Activated effector memory CD4-positive, alpha-beta T cell treated with Interleukin-2 at 50 U/mL for 16 hours (primary cell): Measurements from ENCODE around the gene BSG.
"Not testable (repeated sequence)": the region's sequence is repeated elsewhere in the genome, so short reads cannot be mapped to it uniquely, and the experiment has no call there.

ENCODE experiments used
- DNase-seq: peaks from one replicate; pipeline ENCODE4 v3.0.0-alpha.2; 2020

The BSG gene

DNA sequence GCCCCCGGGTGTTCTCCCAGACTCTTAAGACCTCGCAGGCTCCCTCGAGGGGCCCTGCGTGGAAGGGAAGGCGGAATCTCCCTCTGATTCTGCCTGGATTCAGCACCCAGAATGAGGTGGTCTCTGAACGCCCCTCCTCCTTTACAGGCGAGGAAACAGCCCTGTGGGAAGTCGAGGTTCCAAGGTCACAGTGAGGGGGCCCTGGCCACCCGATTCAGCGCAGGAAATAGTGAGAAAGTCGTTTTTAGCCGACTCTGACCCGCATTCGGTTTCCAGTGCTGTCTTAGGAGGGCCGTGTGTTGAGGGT lies 1.1 kb downstream of the BSG start:
- DNase-seq: no peak

DNA sequence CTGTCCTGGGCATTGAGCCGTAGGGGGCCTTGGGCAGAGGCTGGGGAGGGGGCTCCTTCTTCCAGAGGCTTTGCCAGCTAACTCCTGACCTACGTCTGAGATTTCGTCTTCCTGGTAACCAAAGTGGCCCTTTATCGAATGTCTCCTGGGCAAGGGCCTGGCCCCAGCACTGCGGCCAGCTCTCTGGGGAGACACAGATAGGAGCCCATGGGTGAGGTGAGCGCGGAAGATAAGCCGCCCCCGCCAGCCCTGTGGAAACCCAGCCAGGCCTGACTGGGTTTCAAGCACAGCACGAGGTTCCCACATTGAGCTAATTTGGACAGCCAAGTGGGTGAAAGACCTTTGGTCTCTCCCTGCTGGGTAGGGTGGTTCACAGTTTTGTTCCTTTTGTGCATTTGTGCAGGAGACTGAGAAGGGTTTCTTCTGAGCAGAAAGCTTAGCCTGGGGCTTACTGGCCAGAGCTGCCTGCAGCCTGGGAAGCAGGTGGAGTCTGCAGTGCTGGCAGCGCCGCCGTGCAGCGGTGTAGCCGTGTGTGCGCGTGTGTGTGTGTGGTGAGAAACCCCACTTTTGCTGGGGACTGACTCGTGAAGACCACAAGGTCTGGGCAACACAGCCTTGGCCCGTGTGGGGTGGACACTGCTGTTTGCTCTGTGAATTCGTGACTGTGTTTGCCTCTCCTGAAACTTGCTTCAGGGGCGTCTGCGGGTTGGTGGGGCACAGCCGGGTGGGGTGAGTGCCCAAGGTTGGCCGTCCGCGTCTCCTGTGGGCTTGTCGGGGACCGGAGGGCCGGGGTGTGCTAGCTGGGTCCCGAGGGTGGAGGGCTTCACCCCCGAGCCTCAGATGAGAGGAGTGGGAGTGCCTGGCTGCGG lies 2.5 kb downstream of the BSG start:
- DNase-seq: no peak

DNA sequence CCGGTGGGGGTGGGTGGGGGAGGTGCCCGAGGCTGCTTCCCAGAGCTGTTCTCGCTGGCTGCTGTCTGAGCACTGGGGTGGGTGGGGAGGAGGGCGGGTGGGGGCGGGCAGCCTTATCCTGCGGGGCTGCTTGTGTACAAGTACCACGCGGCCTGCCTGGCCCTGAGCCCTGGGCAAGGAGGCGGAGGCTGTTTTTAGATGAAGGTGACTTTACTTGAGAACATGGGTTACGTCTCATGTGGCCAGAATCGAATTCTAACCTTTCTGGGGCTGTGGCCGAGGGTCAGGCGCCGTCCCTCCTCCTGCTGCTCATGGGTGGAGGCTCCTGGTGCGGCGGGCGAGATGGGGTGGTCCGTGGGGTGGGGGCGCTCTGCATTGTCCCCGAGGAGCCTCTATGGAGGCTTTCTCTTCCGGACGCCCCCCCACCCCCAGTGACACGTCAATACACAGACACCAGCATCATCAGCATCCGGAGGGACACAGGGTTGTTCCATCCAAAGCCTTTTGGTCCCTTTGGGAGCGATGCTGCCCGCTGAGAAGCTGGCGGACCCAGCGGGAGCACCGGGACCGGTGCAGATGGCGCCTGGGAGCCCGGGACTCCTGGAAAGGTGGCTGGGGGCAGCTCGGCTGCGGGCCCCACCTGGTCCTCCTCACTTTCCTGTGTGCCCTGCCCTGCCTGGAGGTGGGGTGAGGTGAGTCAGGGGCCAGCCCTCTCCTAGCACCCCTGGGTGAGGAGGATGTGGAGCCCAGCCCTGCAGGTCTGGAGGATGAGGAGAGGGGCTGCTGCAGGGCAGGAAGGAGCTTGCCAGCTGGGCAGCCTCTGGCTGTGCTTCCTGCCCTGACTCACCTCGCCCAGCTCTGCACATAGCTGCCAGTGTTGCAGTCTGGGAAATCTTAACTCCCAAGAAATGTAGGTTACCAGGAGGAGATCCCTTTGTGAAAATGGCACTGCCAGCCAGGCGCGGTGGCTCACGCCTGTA lies 3.4 kb downstream of the BSG start:
- no peak for DNase-seq

DNA sequence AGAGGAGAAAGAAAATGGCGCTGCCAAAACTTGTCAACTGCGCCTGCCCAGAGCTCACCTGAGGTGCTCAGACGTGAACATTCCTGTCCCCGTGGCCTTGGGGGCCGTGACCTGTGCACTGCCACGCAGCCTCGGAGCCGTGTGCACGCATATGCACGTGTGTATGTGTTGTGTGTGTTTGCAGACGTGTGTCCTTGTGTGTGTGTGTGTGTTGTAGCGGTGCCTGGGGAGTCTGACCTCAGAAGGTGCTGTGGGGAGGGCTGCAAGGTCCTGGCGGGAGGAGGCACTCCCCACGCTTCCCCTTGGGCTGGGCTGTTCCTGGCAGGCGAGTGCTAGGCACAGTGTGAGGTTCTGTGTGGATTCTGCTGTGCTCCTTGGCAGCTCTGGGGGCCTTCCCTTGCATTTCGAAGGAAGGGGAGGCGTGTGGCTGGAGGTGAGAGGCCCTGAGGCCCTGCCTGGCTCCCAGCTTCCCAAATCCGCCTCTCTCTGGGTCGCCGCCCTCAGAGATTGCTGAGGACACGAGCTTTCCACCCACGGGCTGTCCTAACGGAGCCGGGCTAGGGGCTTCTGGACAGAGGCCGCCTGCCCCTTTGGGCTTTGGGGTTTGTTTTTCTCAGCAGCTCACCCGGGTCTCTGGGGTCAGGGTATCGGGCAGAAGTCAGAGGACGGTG lies 4.5 kb downstream of the BSG start:
- no peak for DNase-seq

DNA sequence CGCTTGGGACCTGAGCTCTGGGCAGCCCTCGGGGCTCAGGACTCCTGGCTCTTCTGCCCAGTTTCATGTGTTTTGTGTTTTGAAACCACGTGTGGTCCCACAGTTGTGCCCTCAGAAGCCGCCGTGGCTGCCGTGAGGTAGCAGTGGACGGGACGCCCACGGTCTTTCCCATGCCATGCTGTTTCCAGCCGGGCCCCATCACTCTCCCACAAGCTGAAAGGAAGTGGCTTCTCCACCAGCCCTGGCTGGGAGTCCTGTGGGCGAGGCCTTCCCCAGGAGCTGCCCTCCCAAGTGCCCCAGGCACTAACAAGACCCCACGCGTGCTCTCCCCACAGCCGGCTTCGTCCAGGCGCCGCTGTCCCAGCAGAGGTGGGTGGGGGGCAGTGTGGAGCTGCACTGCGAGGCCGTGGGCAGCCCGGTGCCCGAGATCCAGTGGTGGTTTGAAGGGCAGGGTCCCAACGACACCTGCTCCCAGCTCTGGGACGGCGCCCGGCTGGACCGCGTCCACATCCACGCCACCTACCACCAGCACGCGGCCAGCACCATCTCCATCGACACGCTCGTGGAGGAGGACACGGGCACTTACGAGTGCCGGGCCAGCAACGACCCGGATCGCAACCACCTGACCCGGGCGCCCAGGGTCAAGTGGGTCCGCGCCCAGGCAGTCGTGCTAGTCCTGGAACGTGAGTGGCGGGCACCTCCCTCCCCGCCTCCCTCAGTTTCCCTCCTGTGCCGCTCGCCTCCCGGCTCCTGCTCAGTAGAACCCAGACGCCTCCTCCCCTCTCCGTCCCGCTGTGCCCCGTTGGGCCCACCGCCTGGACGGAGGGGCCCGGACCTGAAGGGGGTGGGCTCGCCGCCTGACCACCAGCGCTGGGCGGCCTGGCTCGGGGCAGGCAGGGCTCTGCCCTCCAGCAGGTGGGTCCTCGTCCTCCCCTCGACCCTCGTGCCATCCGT lies 5.3 kb downstream of the BSG start:
- no peak for DNase-seq

DNA sequence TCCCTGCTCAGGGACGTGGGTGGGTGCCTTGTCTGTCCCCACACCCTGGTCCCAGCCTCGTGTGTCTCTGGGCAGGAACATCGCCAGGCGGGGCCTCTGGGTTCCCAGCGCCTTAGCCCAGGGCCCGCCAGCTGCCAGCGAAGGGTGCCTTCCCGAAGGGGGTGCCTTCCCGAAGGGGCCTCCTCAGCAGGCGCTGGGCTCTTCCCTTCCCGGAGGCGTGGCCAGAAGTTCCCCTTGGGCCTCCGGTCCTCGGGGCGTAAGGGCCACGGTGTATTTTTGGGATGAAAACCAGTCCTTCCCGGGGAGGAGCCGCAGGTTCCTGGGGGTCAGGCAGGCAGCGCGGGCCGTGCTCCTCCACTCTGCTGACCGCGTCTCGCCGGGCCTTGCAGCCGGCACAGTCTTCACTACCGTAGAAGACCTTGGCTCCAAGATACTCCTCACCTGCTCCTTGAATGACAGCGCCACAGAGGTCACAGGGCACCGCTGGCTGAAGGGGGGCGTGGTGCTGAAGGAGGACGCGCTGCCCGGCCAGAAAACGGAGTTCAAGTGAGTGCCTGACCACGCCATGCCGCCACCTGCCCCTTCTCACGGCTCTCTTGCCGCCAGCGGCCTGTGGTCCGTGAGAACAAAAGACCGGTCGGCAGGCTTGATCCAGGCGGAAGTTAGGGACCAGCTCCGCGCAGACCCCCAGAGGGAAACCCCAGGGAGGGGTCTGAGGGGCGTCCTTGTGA lies 6.9 kb downstream of the BSG start:
- DNase-seq: no peak

DNA sequence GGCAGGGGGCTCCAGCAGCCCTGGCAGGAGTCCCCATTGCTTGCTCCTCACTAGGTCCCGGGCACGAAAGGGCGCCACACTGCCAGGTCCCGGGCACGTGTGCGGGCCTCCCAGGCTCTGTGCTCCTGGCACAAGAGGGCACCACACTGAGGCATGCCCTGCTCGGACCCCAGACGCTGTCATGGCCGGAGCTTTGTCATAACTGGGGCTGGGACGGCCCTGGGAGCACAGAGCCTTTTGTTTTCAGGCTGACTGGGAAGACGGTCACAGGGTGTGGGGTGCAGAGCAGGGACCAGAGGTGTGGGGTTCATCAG lies 7.4 kb downstream of the BSG start:
- DNase-seq: no peak

DNA sequence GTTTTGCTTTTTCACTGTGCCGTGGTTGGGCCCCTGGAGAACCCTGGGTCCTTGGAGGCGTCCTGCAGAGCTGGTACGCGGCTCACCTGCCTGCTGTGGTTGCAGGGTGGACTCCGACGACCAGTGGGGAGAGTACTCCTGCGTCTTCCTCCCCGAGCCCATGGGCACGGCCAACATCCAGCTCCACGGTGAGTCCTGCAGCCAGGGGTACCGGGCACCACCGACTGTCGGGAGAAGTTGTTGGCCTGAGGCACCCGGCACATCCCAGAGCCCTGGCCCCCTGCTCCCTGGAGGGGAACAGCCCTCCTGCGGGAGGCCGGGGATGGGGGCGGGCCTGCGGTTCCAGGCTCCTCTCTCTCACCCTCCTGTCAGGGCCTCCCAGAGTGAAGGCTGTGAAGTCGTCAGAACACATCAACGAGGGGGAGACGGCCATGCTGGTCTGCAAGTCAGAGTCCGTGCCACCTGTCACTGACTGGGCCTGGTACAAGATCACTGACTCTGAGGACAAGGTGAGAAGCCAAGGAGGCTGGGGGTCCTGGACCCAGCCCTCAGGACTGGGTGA lies 8.0 kb downstream of the BSG start:
- DNase-seq: no peak

DNA sequence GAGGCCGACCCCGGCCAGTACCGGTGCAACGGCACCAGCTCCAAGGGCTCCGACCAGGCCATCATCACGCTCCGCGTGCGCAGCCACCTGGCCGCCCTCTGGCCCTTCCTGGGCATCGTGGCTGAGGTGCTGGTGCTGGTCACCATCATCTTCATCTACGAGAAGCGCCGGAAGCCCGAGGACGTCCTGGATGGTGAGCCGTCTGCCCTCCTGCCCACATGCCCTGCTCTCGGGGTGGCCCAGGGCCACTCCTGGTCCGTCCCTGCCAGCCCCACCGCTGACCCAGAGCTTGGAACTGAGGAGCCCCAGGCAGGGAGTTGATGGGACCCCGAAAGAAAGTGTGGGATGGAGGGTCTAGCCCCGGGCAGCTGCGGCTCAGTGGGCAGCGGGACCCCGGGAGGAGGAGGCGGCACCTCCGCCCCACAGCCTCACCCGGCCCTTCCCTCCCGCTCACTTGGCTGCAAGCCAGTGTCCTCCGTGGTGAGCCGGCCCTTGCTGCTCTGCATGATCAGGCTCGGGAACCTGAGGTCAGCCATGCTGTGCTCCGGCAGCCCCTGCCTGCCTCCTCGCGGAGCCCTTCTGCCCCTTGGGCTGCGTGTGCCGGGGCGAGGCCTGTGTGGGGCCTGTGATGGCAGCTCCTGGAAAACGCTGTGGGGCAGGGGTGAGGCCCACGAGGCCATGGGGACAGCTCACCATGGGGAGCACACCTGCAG lies 9.2 kb downstream of the BSG start:
- DNase-seq: no peak

DNA sequence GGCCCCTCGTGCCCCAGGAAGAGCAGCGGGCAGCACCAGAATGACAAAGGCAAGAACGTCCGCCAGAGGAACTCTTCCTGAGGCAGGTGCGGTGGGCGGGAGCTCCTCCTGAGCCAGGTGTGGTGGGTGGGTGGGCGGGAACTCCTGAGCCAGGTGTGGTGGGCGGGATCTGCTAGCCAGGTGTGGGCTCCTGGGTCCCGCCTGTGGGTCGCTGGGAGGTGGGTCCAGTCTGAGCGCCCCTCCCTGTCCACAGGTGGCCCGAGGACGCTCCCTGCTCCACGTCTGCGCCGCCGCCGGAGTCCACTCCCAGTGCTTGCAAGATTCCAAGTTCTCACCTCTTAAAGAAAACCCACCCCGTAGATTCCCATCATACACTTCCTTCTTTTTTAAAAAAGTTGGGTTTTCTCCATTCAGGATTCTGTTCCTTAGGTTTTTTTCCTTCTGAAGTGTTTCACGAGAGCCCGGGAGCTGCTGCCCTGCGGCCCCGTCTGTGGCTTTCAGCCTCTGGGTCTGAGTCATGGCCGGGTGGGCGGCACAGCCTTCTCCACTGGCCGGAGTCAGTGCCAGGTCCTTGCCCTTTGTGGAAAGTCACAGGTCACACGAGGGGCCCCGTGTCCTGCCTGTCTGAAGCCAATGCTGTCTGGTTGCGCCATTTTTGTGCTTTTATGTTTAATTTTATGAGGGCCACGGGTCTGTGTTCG lies 10.3 kb downstream of the BSG start:
- DNase-seq: no peak

DNA sequence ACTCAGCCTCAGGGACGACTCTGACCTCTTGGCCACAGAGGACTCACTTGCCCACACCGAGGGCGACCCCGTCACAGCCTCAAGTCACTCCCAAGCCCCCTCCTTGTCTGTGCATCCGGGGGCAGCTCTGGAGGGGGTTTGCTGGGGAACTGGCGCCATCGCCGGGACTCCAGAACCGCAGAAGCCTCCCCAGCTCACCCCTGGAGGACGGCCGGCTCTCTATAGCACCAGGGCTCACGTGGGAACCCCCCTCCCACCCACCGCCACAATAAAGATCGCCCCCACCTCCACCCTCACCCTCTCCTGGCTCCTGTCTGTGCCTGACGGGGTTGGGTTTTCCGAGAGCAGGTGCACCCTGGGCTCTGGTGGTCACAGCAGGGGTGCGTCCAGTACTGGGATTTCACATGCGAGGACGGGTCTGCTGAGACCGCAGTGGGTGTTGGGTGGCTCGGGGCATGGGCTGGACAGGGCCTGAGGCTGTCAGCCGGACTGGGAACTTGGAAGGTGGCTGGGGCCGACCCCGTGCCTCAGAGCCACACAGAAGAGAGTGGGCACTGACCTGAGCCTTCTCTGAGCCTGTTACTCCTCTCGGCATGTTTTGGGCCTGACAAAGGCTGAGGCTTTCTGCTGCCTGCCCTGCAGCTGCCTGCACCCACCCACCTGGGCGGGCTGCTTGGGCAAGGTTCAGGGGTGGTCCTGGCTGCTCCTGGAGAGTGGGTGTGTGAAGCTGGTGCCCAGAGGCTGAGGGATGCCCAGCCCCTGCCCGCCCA lies 11.0 kb downstream of the BSG start:
- DNase-seq: no peak

DNA sequence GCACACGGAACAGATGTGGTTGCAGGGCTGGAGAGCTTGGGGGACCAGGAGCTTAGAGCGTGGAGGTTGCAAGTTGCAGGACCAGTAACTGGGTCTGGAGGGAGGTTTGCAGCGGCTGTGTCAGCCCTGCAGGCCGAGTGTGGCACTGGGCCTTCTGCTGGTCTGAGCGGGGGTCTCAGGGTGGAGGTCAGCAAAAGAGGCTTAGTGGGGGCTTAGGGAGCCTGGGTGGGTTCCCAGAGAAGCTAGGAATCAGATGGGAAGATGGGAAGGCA lies 11.5 kb downstream of the BSG start:
- no peak for DNase-seq

DNA sequence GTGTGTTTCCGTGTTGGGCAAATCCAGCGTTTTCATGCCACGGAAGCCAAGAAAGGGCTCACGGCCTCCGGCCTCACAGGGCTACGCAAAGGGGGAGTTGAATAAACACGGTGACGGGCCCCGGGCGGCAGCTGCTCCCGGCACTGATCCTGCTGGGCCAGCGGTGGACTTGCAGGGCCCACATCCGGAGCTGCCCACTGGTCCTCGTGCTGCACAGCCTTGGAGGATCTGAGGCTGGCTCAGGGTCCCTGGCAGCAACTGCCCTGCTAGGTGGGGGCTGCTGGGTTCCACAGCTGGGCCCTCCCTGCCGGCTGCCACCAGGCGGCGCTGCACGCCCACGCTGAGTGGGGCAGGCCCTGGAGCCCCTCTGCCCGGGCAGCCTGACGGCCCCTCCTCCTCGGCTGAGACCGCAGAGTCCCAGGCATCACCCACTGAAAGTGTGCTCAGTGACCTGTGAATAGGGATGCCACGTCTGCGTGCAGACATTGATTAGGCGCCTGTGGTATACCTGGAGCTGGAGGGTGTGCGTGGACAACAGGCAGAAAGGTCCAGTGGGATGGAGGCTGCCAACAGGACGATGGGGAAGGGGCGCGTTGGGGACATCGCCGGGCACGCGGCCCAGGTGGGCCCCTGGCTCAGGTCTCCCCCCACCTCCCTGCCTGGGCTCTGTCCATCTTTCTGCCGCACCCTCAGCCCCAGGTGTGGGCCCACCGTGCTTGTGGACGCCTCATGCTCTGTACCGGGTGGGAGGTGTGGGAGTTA lies 12.0 kb downstream of the BSG start:
- DNase-seq: peak; percentile 40

DNA sequence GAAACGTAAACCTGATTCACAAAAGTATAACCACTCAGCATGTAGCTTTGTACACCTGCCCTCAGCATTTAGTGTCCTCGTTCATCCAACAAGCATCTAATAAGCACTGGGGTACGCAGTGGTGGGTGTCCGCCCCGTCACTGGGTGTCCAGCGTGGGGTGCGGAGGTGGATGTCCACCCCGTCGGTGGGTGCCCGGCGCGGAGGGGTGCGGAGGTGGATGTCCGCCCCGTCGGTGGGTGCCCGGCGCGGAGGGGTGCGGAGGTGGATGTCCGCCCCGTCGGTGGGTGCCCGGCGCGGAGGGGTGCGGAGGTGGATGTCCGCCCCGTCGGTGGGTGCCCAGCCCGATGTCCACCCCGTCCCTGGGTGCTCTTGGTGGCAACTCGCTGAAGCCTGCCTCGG lies 12.8 kb downstream of the BSG start:
- DNase-seq: not testable (repeated sequence)

DNA sequence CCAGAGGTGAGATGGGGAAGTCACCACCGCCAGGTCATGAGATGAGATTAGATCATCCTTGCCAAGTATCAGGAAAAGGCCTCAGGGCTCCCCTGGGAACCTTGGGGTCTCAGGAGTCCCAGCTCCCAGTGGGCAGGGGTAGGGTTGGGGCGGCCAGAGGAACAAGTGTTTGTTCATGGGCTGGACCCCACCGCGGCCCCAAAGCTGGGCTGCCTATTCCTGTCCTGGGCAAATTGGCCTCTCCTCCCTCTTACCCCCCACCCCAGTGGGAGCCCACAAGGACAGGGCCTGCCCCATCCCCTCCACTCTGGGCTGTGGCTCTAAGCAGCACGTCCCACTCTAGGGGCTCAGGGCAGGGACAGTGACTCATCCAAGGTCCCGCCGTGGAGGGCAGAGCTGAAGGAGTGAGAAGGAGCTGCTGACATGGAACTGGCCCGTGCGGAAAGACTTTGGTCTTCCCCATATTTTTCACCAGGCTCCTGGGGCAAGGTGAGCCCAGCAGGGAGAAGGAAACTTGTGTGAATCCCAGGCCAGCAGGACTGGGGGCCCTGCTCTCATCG lies 13.2 kb downstream of the BSG start:
- DNase-seq: no peak

DNA sequence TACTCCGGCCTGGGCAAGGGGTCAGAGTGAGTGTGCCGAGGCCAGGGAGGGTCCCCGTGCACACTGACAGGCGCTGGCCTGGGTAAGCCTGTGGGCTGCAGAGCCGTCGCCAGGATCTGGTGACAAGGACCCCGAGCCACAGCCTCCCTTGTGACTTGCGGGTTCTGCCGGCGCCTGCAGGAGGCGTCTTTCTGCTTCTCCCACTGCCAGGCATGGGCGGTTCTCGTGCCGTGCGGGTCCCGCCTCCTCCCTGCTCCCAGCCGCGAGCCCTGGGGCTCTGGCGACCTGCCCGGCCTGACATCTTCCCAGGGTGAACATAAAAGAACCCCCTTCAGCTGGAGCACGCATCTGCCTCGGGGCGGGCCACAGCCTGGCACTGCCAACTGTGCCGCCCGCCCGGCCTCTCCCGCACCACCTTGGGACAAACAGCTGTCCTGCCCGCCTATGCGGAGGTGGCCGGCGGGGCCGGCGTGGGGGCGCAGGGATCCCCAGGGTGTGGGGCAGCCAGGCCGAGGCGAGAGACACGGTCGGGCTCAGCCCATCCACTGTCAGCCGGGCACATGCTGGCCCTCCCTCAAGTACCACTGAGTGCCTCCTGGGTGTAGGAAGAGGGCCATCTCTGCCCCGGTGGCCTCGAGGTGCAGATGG lies 15.8 kb downstream of the BSG start:
- DNase-seq: peak; percentile 54

DNA sequence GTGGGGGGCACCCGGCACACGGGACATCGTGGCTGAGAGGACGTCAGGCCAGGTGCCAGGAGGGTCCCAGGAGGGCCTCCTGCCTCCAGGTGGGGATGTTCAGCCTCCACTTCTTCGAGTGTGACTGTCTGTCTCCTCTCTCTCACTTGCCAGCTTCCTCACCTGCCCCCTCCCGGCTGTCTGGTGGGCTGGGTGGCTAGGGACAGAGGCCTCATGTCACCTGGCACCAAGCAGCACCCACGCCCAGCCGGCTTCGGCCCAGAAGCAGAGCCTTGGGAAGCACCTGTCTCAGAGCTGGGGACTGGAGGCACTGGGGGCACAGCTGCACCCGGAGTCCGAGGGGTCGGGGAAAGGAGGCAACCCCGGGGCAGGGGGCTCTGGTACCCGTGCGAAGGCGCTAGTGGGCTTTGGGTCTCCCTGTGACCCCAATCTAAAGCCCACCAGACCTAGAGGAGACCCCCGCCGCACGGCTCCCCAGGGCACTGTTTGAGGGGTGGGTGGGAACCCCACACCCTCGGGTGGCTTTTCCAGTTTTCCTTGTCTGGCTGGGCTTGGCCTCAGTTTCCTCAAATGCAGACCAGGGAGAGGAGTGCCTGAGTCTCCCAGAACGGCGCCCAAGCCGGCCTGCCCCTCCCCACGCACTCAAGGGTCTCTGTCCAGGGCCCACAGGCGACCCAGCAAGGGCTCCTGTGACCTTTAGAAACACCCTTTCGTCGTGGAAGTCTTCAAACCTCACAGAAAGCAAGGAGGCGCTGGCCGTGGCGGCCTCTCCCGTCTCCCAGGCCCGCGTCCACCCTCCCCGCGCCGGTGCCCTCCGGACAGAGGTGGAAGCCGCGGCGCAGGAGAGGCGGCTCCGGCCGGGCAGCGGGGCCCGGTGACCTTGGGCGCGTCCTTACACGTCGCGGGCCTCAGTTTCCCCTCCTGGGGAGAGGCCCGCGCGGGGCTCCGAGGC lies 16.6 kb downstream of the BSG start:
- DNase-seq: no peak
